Heart left ventricle (tissue), 13 donors: Measurements from ENCODE around the gene CKAP4.

Experiments
- CTCF ChIP-seq, 12 donors: fragments of 200-600 bp; sonication (generic) in 4 of 12; IDR thresholded peaks; one replicate each; pipeline versions ENCODE4 v1.5.0 to v1.8.0; 2018 to 2022; ENCODE audit warnings: antibody characterized with exemption in 12 of 12, mild to moderate bottlenecking in 5 of 12
- POLR2A ChIP-seq, 2 donors: fragments of 450-650 bp; IDR thresholded peaks; one replicate each; pipeline ENCODE4 v1.6.1; 2017; ENCODE audit warnings: antibody characterized with exemption in 2 of 2, mild to moderate bottlenecking in 2 of 2, moderate library complexity in 2 of 2
- donor health status: ischemic (EF 13 %, LVEDD 7.1; RV severe dilation, severe dysfunction).
- donor health status: DM: no; HTN: yes; CAD: no.
- donor health status: DM: no; HTN: no; CAD: no.
- donor health status: ischemic (EF 25% LVEDD 6.9; RV normal size, moderate dysfunction).
- donor health status: ischemic (EF 25% LVEDD 5.7; RV mildly dilated, moderate dysfunction).
- donor health status: ischemic (EF 35%, LVEDD 5.7; RV mildly dilated, moderate dysfunction).
- donor health status: nonischemic (EF 11% LVEDD 7.7; RV severe dilation, severe dysfunction).
- donor health status: DM: yes; HTN: yes; CAD: no.
- donor health status: PGD.
- donor health status: ischemic (EF 29% LVEDD 5.4; RV normal size, mild dysfunction).
- donor health status: nonischemic (EF 23%, LVEDD 6.1; RV moderate dilation, normal function).

- TF ChIP-seq POLR2A (IDR thresholded peaks at IDR 0.05) (no peak), CTCF (IDR thresholded peaks at IDR 0.05) (no peak)
These were observed 44.5 kb upstream of the CKAP4 start for GRCh38 chr12:106292339-106292738.
